Activated T-cell treated with anti-CD3 and anti-CD28 coated beads for 48 hours (primary cell): ENCODE measurements around the gene RALGAPA1.
"Not testable (repeated sequence)": the region's sequence is repeated elsewhere in the genome, so short reads cannot be mapped to it uniquely, and the experiment has no call there.

ENCODE experiments used
- DNase-seq: peaks from one replicate; pipeline ENCODE4 v3.0.0-alpha.2; 2020; ENCODE audit warnings: low read depth

Gene RALGAPA1

GRCh38 chr14:35808638-35809563 lies at the start of gene RALGAPA1:
RALGAPA1 (minus strand) TSS chr14:35809295; CDS start chr14:35808835, 460 bp downstream.
- DNase-seq: peak; percentile 86

GRCh38 chr14:35858521-35859209 lies 49.6 kb upstream of the RALGAPA1 start:
- no peak for DNase-seq

GRCh38 chr14:35855876-35856481 lies 46.9 kb upstream of the RALGAPA1 start:
- no peak for DNase-seq

- no peak for DNase-seq
Observed at GRCh38 chr14:35854696-35855270, 45.7 kb upstream of the RALGAPA1 start.

GRCh38 chr14:35853225-35853624 lies 44.1 kb upstream of the RALGAPA1 start:
- no peak for DNase-seq

- DNase-seq: no peak
Observed at GRCh38 chr14:35851823-35852222, 42.7 kb upstream of the RALGAPA1 start.

- no peak for DNase-seq
Observed at GRCh38 chr14:35849122-35849521, 40.0 kb upstream of the RALGAPA1 start.

GRCh38 chr14:35847636-35848035 lies 38.5 kb upstream of the RALGAPA1 start:
- DNase-seq: no peak

- DNase-seq: no peak
Observed at GRCh38 chr14:35844494-35844893, 35.4 kb upstream of the RALGAPA1 start.

GRCh38 chr14:35842245-35842644 lies 33.1 kb upstream of the RALGAPA1 start:
- DNase-seq: not testable (repeated sequence)

- DNase-seq: not testable (repeated sequence)
Observed at GRCh38 chr14:35841704-35842103, 32.6 kb upstream of the RALGAPA1 start.

- no peak for DNase-seq
Observed at GRCh38 chr14:35835208-35835982, 26.3 kb upstream of the RALGAPA1 start.

- no peak for DNase-seq
Observed at GRCh38 chr14:35829449-35829848, 20.4 kb upstream of the RALGAPA1 start.

- no peak for DNase-seq
Observed at GRCh38 chr14:35827678-35828472, 18.8 kb upstream of the RALGAPA1 start.

GRCh38 chr14:35826952-35827416 lies 17.9 kb upstream of the RALGAPA1 start:
- DNase-seq: no peak

- peak; percentile 96 for DNase-seq
Observed at GRCh38 chr14:35826218-35826951, 17.3 kb upstream of the RALGAPA1 start, which contains the start of gene BRMS1L. BRMS1L (plus strand) TSS chr14:35826338; CDS start chr14:35826517, 179 bp downstream.

GRCh38 chr14:35825968-35826217 lies 16.8 kb upstream of the RALGAPA1 start:
- no peak for DNase-seq

GRCh38 chr14:35824446-35825165 lies 15.5 kb upstream of the RALGAPA1 start:
- DNase-seq: not testable (repeated sequence)

- DNase-seq: no peak
Observed at GRCh38 chr14:35822501-35822900, 13.4 kb upstream of the RALGAPA1 start.
